B cell (primary cell): ENCODE measurements around the gene KIAA0319L. TPM values are rescaled to one million over a fixed set of nuclear protein-coding genes. Genes with fewer than 3 reads are reported as not detected.

Source experiments
- ATAC-seq: fragments of 200-7000 bp; cut with Tn5 transposase; one replicate; pipeline ENCODE4 v1.10.0; 2021; ENCODE audit warnings: low read depth, mild to moderate bottlenecking, moderate number of reproducible peaks, moderate library complexity
- CTCF ChIA-PET: fragments of 350-600 bp; sonication (Branson Sonifier 250); formaldehyde crosslinking; loops from one replicate; lab custom pipeline; 2021; ENCODE audit warnings: antibody characterized with exemption, inconsistent platforms; lab: Charles Lee
- POLR2A ChIA-PET: fragments of 350-600 bp; sonication (Branson Sonifier 250); formaldehyde crosslinking; loops from one replicate; lab custom pipeline; 2021; ENCODE audit warnings: antibody characterized with exemption; lab: Charles Lee
- DNase-seq: peaks from one replicate; pipeline ENCODE4 v3.0.0; 2013
- H2AFZ ChIP-seq: 2 replicates; pipeline ENCODE4 v1.6.1; 2012; ENCODE audit warnings: mild to moderate bottlenecking, low read depth, low read length; ENCODE audit not compliant: insufficient read depth, poor library complexity, severe bottlenecking
- H3K27ac ChIP-seq, 2 donors: 1 replicate in 1 of 2; 2 replicates in 1 of 2; pipeline ENCODE4 v1.5.1; 2012 to 2013; ENCODE audit warnings: low read length in 2 of 2, mild to moderate bottlenecking in 2 of 2, moderate library complexity in 1 of 2
- H3K27me3 ChIP-seq, 4 experiments: fragments of 200-600 bp in 1 of 4; sonication (generic) in 1 of 4; replicated peaks in 1 of 4; 1 replicate in 2 of 4; 2 replicates in 2 of 4; pipeline versions ENCODE4 v1.6.1 to v1.7.0; 2013 to 2016; ENCODE audit warnings: low read length in 3 of 4, mild to moderate bottlenecking in 2 of 4, mixed read lengths in 1 of 4, moderate library complexity in 1 of 4; ENCODE audit not compliant: insufficient read depth in 4 of 4, control insufficient read depth in 3 of 4; ENCODE audit errors: control extremely low read depth in 1 of 4
- H3K36me3 ChIP-seq, 2 experiments: replicated peaks in 1 of 2; 1 replicate in 1 of 2; 2 replicates in 1 of 2; pipeline versions ENCODE4 v1.6.1 to v1.7.1; 2013; ENCODE audit warnings: low read length in 1 of 2; ENCODE audit not compliant: insufficient read depth in 2 of 2, control insufficient read depth in 1 of 2; ENCODE audit errors: control extremely low read depth in 1 of 2, extremely low read depth in 1 of 2
- H3K4me1 ChIP-seq, 2 donors: fragments of 200-600 bp in 1 of 2; sonication (generic) in 1 of 2; 1 replicate in 1 of 2; 2 replicates in 1 of 2; pipeline versions ENCODE4 v1.5.1 to v1.6.1; 2013 to 2017; ENCODE audit warnings: low read length in 2 of 2; ENCODE audit not compliant: control insufficient read depth in 2 of 2, insufficient read depth in 2 of 2
- H3K4me2 ChIP-seq: replicated peaks from 2 replicates; pipeline ENCODE3; 2012; ENCODE audit warnings: mild to moderate bottlenecking, low read depth, low read length; ENCODE audit not compliant: poor library complexity, severe bottlenecking
- H3K4me3 ChIP-seq, 5 experiments: fragments of 200-600 bp in 1 of 5; sonication (generic) in 1 of 5; 1 replicate in 3 of 5; 2 replicates in 2 of 5; pipeline versions ENCODE4 v1.5.1 to v1.7.0; 2011 to 2016; ENCODE audit warnings: low read length in 4 of 5, mild to moderate bottlenecking in 4 of 5, low read depth in 2 of 5, control low read depth in 1 of 5, moderate library complexity in 1 of 5; ENCODE audit not compliant: insufficient read depth in 1 of 5; ENCODE audit errors: control extremely low read depth in 1 of 5, extremely low read depth in 1 of 5
- H3K79me2 ChIP-seq: fragments of 200-600 bp; sonication (generic); one replicate; pipeline ENCODE4 v1.6.0; 2016; ENCODE audit warnings: low read length; ENCODE audit not compliant: control insufficient read depth, insufficient read depth
- H3K9ac ChIP-seq: fragments of 200-600 bp; sonication (generic); 2 replicates; pipeline ENCODE4 v1.6.1; 2017; ENCODE audit warnings: mild to moderate bottlenecking, low read length, moderate library complexity
- H3K9me3 ChIP-seq, 3 donors: one replicate each; pipeline versions ENCODE4 v1.6.1 to v1.7.1; 2013; ENCODE audit warnings: low read length in 2 of 3; ENCODE audit not compliant: control insufficient read depth in 2 of 3, insufficient read depth in 1 of 3; ENCODE audit errors: control extremely low read depth in 1 of 3
- H4K20me1 ChIP-seq: 2 replicates; pipeline ENCODE4 v1.6.0; 2012; ENCODE audit warnings: mild to moderate bottlenecking, low read length; ENCODE audit not compliant: insufficient read depth, control insufficient read depth, poor library complexity, severe bottlenecking
- H3K27ac Mint-ChIP-seq: one replicate; pipeline ENCODE4 v1.8.0; 2021; ENCODE audit warnings: mixed read lengths
- H3K27me3 Mint-ChIP-seq: one replicate; pipeline ENCODE4 v1.8.0; 2021; ENCODE audit warnings: mixed read lengths
- H3K4me1 Mint-ChIP-seq: one replicate; pipeline ENCODE4 v1.8.0; 2021; ENCODE audit warnings: mixed read lengths
- H3K4me3 Mint-ChIP-seq: one replicate; pipeline ENCODE4 v1.8.0; 2021; ENCODE audit warnings: mixed read lengths
- H3K9me3 Mint-ChIP-seq: one replicate; pipeline ENCODE4 v1.8.0; 2022; ENCODE audit warnings: mixed read lengths; ENCODE audit not compliant: insufficient read depth
- CTCF ChIP-seq: fragments of 200-600 bp; IDR thresholded peaks from one replicate; pipeline ENCODE4 v1.8.0; 2022; ENCODE audit warnings: antibody characterized with exemption, mild to moderate bottlenecking
- EZH2 ChIP-seq: IDR thresholded peaks from 2 replicates; pipeline ENCODE4 v1.6.1; 2012; ENCODE audit warnings: borderline replicate concordance, low read depth, mild to moderate bottlenecking, moderate library complexity, low read length; ENCODE audit not compliant: insufficient read depth, poor library complexity, severe bottlenecking
- WGBS: methylation state at CpG from one replicate; pipeline ENCODE4 v1.1.5; 2013; ENCODE audit warnings: missing lambda C conversion rate; ENCODE audit not compliant: insufficient coverage; 5-methylcytosine and 5-hydroxymethylcytosine counted together
- intact Hi-C: fragments of 100-400 bp; cut with micrococcal nuclease; formaldehyde crosslinking; loops from one replicate; pipeline ENCODE4 v1.10.0; 2022
- polyA plus RNA-seq: library from polyadenylated mRNA; depleted of rRNA; stranded (reverse); fragments of >200 nt; gene quantifications from 2 replicates; pipeline ENCODE4 v1.2.3, GENCODE V29; 2012
- total RNA-seq, 2 donors: library from RNA; stranded (reverse); fragments of 120-200 nt in 1 of 2; gene quantifications; 1 replicate in 1 of 2; 2 replicates in 1 of 2; pipeline versions ENCODE4 v1.2.3 to v1.2.4, GENCODE V29; 2013 to 2022

Gene KIAA0319L
- total and polyA plus RNA-seq, 2 donors (not counting 1 experiment from before 2014, with no cell fraction given): 35.9 to 78.1 TPM

- Histone ChIP-seq H4K20me1 (no peaks in the 10 kb centered on the region), H3K79me2 (peaks cover 45% of the 10 kb centered on the region), H3K9me3 (no peaks in the 10 kb centered on the region), H3K36me3 (peaks cover 5 to 22% of the 10 kb centered on the region in 2 experiments), H3K4me3 (no peak overlapping the region), H3K27ac (no peak overlapping the region), H3K9ac (peak overlapping the region; percentile 93), H3K27me3 (no peaks in the 10 kb centered on the region), H2AFZ (peak overlapping the region; percentile 89), H3K4me2 (peak overlapping the region; percentile 94), H3K4me1 (peaks cover 15 to 26% of the 10 kb centered on the region in 2 donors)
- ChIA-PET POLR2A (interaction anchor here (1.9 kb wide), 1 partner anchor 214 kb away, joined by 7 read pairs; the partner anchor contains the start of gene CLSPN), CTCF (interaction anchor here (0.9 to 2.4 kb wide), 6 partner anchors 9 to 703 kb away, joined by 3 to 13 read pairs (median 7); partner anchors contain the start of gene CLSPN)
- 97% methylated on average over 3 of the region's 10 CpGs for WGBS
- no peak for TF ChIP-seq CTCF
- no peak for TF ChIP-seq EZH2
- Mint-ChIP-seq H3K27me3 (no peaks in the 10 kb centered on the region), H3K9me3 (no peaks in the 10 kb centered on the region), H3K4me3 (peak overlapping the region; percentile 98), H3K27ac (peak overlapping the region; percentile 37), H3K4me1 (peaks cover 37% of the 10 kb centered on the region)
- ATAC-seq: no peak
- no peak for DNase-seq
- intact Hi-C loops: loop anchor here (2.0 to 10.0 kb wide), 3 partner anchors 21 to 701 kb away; partner anchors contain the start of genes SMIM12 and ZMYM6
These were observed 1.4 kb downstream of the KIAA0319L start for GRCh38 chr1:35555601-35556477.

- Mint-ChIP-seq H3K27ac (no peak overlapping the region), H3K4me3 (peak overlapping the region; percentile 98), H3K27me3 (no peaks in the 10 kb centered on the region), H3K9me3 (no peaks in the 10 kb centered on the region), H3K4me1 (peaks cover 37% of the 10 kb centered on the region)
- DNase-seq: no peak
- POLR2A ChIA-PET: no interaction called here
- WGBS: 88% methylated on average over 2 of the region's 4 CpGs
- H3K4me1 ChIP-seq: peaks cover 15 to 26% of the 10 kb centered on the region in 2 donors
- TF ChIP-seq CTCF: no peak
- TF ChIP-seq EZH2: no peak
- no peaks in the 10 kb centered on the region for H3K9me3 ChIP-seq
- peaks cover 47% of the 10 kb centered on the region for H3K79me2 ChIP-seq
- intact Hi-C loops: loop anchor here (5.0 to 10.0 kb wide), 2 partner anchors 523 to 700 kb away; partner anchors contain the start of genes SMIM12 and ZMYM6
- ATAC-seq: no peak
- no peak overlapping the region for H2AFZ ChIP-seq
- H3K27me3 ChIP-seq: no peaks in the 10 kb centered on the region
- no peaks in the 10 kb centered on the region for H4K20me1 ChIP-seq
- H3K4me3 ChIP-seq: no peak overlapping the region
- H3K9ac ChIP-seq: no peak overlapping the region
- H3K36me3 ChIP-seq: peaks cover 6 to 25% of the 10 kb centered on the region in 2 experiments
- no peak overlapping the region for H3K27ac ChIP-seq
- CTCF ChIA-PET: interaction anchor here (1.1 to 2.1 kb wide), 2 partner anchors 10 to 14 kb away, joined by 3 to 10 read pairs; no protein-coding TSS in a partner anchor
- no peak overlapping the region for H3K4me2 ChIP-seq
These were observed 2.0 kb downstream of the KIAA0319L start for GRCh38 chr1:35555212-35555584.
